Activated CD4-positive, alpha-beta memory T cell treated with anti-CD3 and anti-CD28 coated beads, Interleukin-2, amount 10 ng/mL, durations not matched to agents 7 days and 5 days (primary cell): ENCODE results near the gene AKR1E2. TPM values are rescaled to one million over a fixed set of nuclear protein-coding genes. Genes with fewer than 3 reads are reported as not detected.

Source experiments
- CTCF ChIA-PET: fragments of 350-600 bp; sonication (Branson Sonifier 250); formaldehyde crosslinking; loops from one replicate; lab custom pipeline; 2021; ENCODE audit warnings: antibody characterized with exemption, inconsistent platforms; lab: Charles Lee
- POLR2A ChIA-PET: fragments of 350-600 bp; sonication (Branson Sonifier 250); formaldehyde crosslinking; loops from one replicate; lab custom pipeline; 2021; ENCODE audit warnings: antibody characterized with exemption; lab: Charles Lee
- DNase-seq: peaks from one replicate; pipeline ENCODE4 v3.0.0-alpha.2; 2020
- H3K27ac Mint-ChIP-seq: one replicate; pipeline ENCODE4 v1.8.0; 2021; ENCODE audit warnings: mild to moderate bottlenecking, mixed read lengths
- H3K27me3 Mint-ChIP-seq: one replicate; pipeline ENCODE4 v1.8.0; 2021; ENCODE audit warnings: mixed read lengths
- H3K36me3 Mint-ChIP-seq: one replicate; pipeline ENCODE4 v1.8.0; 2021; ENCODE audit warnings: low read depth, mixed read lengths
- H3K4me1 Mint-ChIP-seq: one replicate; pipeline ENCODE4 v1.8.0; 2021; ENCODE audit warnings: mixed read lengths
- H3K4me3 Mint-ChIP-seq: one replicate; pipeline ENCODE4 v1.8.0; 2021; ENCODE audit warnings: mild to moderate bottlenecking, mixed read lengths
- H3K9me3 Mint-ChIP-seq: one replicate; pipeline ENCODE4 v1.8.0; 2021; ENCODE audit warnings: mixed read lengths
- total RNA-seq, 2 experiments: library from RNA; stranded (reverse); gene quantifications; one replicate each; pipeline ENCODE4 v1.2.3, GENCODE V29; 2021

Gene AKR1E2
- total RNA-seq, 2 experiments from 2014 or later = 4.0 to 4.8 TPM

DNA sequence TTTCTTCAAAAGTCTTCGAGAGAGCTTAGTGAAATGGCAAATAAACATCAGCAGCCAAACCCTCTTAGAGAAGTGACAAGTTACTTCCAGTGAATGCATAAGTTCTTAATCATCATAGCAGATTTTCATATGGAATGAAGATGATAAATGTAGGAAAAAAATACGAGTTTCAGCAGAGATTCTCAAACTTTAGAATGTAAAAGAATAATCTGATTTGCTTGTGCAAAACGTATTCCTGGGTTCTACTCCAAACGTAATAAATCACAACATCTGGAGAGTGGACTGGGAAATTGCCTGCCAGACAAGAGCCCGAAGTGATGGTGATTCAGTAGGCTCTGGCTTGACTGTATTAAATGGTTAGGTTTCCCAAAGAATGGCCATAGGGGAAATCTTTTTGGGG, 62.2 kb downstream of the AKR1E2 start:
- peaks cover 3% of the 10 kb centered on the region for H3K4me1 Mint-ChIP-seq
- H3K36me3 Mint-ChIP-seq = no peaks in the 10 kb centered on the region
- DNase-seq = no peak
- H3K27me3 Mint-ChIP-seq = no peaks in the 10 kb centered on the region
- ChIA-PET CTCF (interaction anchor here (1.0 kb wide), 1 partner anchor 38 kb away, joined by 4 read pairs; no protein-coding TSS in a partner anchor), POLR2A (no interaction called here)
- no peak overlapping the region for H3K4me3 Mint-ChIP-seq
- H3K27ac Mint-ChIP-seq = no peak overlapping the region
- H3K9me3 Mint-ChIP-seq = no peaks in the 10 kb centered on the region

DNA sequence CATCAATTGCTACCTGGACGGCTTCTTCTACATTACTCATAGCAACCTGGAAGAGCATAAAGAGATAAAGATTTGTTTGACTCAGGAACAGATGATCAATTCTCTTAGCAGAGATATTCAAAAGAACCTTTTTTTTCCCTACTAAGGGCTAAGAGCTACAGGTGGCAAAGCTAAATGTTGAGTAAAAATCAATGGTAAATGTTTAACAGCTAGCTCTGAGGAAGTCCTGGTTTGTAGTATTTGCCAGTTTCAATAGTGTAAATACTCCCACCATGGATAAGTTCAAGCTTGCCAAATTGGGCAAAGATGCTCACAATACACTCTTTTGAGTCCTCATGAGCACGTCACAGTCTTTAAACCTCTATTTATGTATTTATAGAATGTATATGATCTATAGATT, 64.0 kb downstream of the AKR1E2 start:
- H3K36me3 Mint-ChIP-seq = no peaks in the 10 kb centered on the region
- H3K27ac Mint-ChIP-seq = no peak overlapping the region
- H3K4me3 Mint-ChIP-seq = no peak overlapping the region
- POLR2A ChIA-PET = no interaction called here
- CTCF ChIA-PET = interaction anchor here (0.6 to 1.7 kb wide), 2 partner anchors 40 to 715 kb away, joined by 3 to 5 read pairs; no protein-coding TSS in a partner anchor
- H3K27me3 Mint-ChIP-seq = no peaks in the 10 kb centered on the region
- DNase-seq = no peak
- H3K4me1 Mint-ChIP-seq = peaks cover 3% of the 10 kb centered on the region
- no peaks in the 10 kb centered on the region for H3K9me3 Mint-ChIP-seq

DNA sequence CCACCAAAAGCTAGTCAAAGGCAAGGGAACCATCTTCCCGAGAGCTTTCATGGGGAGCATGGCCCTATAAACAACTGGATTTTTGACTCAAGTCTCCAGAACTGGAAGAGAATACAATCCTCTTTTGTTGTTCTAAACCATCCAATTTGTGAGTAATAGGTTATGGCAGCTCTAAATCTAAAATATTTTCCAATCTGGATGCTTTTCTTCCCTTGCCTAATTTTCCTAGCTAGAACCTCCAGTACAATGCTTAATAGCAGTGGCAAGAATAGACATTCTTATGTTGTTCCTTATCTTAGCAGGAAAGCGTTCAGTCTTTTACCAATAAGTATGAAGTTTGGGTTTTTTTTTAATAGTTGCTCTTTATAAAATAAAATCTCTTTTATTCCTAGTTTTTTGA, 66.7 kb downstream of the AKR1E2 start:
- H3K4me1 Mint-ChIP-seq = no peaks in the 10 kb centered on the region
- no peak for DNase-seq
- no peaks in the 10 kb centered on the region for H3K27me3 Mint-ChIP-seq
- H3K4me3 Mint-ChIP-seq = no peak overlapping the region
- ChIA-PET CTCF (no interaction called here), POLR2A (no interaction called here)
- H3K27ac Mint-ChIP-seq = no peak overlapping the region
- no peaks in the 10 kb centered on the region for H3K36me3 Mint-ChIP-seq
- H3K9me3 Mint-ChIP-seq = no peaks in the 10 kb centered on the region

DNA sequence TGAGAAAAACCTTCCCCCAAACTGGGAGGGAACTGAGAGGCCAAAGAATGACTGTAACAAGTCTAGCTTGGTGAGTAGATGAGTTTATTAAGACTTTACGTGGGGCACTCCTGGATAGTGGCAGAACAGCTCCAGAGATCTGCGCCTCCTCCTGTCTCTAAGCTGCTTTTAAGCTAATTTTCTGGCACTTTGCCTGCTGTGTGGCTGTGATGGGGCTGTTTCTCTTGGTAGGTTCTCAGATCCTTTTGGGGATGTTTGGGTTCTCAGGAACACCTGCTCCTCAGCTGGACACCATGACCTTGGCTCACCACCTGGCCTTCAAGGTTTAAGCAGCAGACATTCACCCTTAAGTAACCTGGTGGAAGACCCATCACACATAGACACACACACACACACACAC, 68.3 kb downstream of the AKR1E2 start:
- Mint-ChIP-seq H3K27me3 (no peaks in the 10 kb centered on the region), H3K27ac (no peak overlapping the region), H3K9me3 (no peaks in the 10 kb centered on the region), H3K4me1 (no peaks in the 10 kb centered on the region), H3K4me3 (no peak overlapping the region), H3K36me3 (no peaks in the 10 kb centered on the region)
- ChIA-PET POLR2A (no interaction called here), CTCF (no interaction called here)
- no peak for DNase-seq

Other genes with a start within 250 kb of the AKR1E2 start
- under 1 TPM; 0.33 to 0.85 TPM for gene AKR1C1, start 137.2 kb downstream of the AKR1E2 start, total RNA-seq
- gene AKR1C2, start 177.7 kb downstream of the AKR1E2 start, total RNA-seq = not detected